HG03108 (cell line): ENCODE data around the gene SEPTIN3.

Experiments used
- ATAC-seq: cut with Tn5 transposase; IDR thresholded peaks from one replicate; pipeline ENCODE4 v1.9.1; 2021; ENCODE audit warnings: moderate library complexity; ENCODE audit not compliant: unreplicated experiment

The SEPTIN3 gene

DNA sequence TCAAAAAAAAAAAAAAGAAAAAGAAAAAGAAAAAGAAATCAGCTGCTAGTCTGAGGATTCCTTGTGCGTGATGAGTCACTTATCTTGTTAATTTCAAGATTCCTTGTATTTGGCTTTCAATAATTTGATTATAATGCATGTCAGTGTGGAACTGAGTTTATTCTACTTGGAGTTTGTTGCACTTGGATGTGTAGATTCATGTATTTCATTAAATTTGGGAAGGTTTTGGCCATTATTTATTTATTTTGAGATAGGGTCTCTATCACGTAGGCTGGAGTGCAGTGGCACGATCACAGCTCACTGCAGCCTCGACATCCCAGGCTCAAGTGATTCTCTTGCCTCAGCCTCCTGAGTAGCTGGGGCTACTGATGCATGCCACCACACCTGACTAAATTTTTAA, 44.1 kb downstream of the SEPTIN3 start:
- no peak for ATAC-seq

DNA sequence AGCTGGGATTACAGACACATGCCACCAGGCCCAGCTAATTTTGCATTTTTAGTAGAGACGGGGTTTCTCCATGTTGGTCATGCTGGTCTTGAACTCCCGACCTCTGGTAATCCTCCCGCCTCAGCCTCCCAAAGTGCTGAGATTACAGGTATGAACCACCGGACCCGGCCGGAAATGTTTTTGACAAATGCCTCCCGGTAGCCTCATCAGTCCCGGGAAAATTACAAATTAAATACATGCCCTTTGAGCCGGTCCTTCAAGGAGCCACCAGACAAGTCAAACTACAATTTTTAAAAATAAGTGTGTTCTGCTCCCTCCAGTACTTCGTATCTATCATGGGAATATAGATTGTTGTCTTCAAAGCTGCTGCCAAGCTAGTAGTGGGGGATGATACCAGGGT, 46.9 kb downstream of the SEPTIN3 start:
- ATAC-seq: no peak

DNA sequence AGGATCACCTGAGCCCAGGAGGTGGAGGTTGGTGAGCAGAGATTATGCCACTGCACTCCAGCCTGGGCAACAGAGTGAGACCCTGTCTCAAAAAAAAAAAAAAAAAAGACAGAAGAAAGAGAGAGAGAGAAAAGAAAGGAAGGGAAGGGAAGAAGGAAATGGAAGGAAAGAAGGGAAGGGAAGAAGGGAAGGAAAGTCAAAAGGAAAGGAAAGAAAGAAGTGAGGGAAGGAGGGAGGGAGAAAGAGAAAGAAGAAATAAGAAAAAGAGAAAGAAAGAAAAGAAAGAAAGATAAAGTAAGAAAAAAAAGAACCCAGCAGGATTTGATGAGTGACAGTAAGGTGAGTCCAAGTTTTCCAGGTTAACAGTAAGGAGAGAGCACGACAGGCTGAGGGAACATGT, 49.0 kb downstream of the SEPTIN3 start:
- no peak for ATAC-seq
